SK-MEL-5 (cell line): Measurements from ENCODE around the gene GPR135. TPM values are rescaled to one million over a fixed set of nuclear protein-coding genes. Genes with fewer than 3 reads are reported as not detected.
A peak's percentile ranks its signal among the peaks of the same experiment; 100 is the strongest.

Source experiments
- DNase-seq: peaks from one replicate; pipeline ENCODE4 v3.0.0-alpha.2; 2016; ENCODE audit warnings: low read depth, low spot score
- in situ Hi-C: cut with HindIII; loops from 2 replicates; pipeline ENCODE4 v1.10.0; 2016; ENCODE audit warnings: low sequenced_read_pairs, high pct_unique_total_duplicates, low pct_unique_long_range_greater_than_20kb
- total RNA-seq: library from RNA; depleted of rRNA; stranded (reverse); fragments of >200 nt; shearing (Covaris generic); gene quantifications from 2 replicates; pipeline ENCODE4 v1.2.3, GENCODE V29; 2014; rRNA removed

The GPR135 gene
- total RNA-seq, 1 experiment from 2014 or later = 2.9 TPM

DNA sequence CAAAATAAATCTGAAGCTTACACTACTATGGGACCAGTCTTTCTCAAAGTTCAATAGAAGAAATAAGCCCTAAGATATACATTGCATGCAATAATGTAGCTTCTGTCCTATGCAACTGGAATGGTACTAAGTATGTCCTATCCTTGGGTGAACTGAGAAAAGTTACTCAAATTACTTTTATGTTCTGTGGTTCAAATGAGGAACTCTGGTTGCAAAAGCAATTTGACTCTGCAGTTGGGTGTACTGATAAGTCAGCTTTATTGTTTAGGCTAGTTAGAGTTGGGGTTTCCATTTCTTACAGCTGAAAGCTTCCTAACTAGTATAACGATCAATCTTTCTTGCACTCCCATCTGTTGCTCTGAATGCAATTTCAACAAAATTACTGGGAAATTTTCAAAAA, 29.2 kb downstream of the GPR135 start:
- in situ Hi-C loops = no loop called here
- DNase-seq = no peak

DNA sequence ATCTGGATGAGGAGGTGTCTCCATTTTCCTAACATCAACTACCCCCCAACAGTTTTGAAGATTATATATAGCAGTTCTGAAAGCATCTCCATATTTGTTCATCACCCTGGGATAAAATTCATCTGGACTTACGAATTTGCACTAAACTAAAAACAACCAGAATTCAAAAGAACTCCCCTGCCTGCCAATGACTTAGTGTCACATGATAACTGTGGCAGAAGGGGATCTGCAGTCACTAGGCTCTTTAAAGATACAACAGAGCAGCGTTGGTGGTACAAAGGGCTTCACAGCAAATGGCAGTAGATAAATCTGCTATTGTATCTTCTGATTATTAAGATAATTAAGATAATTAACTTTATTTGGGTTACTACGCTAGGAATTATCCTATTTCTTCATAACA, 30.1 kb downstream of the GPR135 start:
- in situ Hi-C loops = no loop called here
- no peak for DNase-seq

DNA sequence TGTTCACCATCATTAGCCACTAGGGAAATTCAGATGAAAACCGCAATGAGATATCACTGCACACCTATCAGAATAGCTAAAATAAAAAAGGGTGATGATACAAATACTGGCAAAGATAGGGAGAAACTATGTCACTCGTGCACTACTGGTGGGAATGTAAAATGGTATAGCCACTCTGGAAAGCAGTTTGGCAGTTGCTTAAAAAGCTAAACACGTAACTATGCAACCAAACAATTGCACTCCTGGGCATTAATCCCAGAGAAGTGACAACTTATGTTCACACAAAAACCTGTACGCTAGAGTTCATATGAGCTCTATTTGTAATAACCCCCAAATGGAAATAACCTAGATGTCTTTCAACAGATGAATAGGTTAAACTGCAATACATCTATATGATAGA, 35.4 kb downstream of the GPR135 start:
- in situ Hi-C loops = no loop called here
- DNase-seq = no peak

DNA sequence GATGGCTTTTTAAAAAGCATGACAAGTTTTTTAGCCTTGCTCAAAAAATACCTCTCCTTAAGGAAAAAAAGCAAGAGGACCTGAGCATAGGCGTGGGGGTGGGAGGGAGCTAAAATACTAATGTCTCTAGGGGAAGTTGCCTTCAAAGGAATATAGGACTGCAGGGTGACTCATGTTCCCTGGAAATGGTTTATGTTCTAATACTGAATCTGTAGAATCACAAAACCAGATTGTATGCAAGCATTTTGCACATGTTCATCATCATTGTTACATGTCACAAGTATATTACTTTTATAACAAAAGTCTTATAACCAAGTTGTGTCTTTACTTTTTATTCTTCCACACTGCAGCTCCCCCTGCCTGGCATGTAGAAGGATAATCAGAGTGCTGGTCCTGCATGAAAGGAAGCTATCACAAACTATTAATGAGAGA, 36.6 kb downstream of the GPR135 start:
- in situ Hi-C loops = no loop called here
- DNase-seq = no peak

DNA sequence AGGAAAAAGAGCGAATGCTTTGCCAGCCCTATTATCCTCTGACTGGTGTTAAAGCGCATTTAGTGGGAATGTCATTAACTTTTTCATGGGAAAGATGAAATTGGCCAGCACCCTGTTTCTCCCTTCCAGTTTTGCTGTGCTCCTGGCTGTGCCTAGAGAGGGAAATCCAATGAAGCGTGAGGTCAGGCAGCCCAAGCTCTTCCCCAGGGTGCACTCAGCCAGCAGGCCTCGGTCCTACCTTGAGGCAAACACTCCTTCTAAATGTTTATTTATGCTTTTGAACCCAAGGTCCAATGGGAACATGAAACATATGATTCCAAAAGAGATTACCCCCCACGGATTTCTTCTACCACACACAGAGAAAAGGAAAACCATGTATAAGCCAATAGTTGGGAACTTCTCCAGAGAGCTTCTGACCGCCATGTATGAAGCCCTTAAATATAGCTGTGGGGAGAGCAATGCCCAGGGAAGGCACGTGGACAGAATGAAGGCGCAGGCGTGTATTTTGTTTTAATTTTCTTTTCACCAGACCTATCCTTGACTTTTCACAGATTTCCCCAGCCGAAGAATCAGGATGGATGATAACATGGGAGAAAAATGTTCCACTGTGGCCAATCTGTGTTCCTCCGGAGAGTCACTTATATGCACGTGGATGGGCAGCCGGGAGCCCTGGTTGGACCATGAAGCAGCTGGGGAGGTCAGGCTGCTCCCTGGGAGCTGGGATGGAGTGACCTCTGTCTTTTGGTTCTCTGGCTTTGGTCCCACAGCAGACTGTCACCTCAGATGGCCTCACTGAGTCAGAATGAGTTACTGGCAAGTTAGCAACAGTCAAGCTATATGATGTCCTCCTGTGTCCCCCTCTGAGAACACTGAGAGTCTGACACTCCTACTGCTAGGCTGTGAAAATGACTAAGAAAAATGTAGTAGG, 37.3 kb downstream of the GPR135 start:
- no peak for DNase-seq
- in situ Hi-C loops = no loop called here

DNA sequence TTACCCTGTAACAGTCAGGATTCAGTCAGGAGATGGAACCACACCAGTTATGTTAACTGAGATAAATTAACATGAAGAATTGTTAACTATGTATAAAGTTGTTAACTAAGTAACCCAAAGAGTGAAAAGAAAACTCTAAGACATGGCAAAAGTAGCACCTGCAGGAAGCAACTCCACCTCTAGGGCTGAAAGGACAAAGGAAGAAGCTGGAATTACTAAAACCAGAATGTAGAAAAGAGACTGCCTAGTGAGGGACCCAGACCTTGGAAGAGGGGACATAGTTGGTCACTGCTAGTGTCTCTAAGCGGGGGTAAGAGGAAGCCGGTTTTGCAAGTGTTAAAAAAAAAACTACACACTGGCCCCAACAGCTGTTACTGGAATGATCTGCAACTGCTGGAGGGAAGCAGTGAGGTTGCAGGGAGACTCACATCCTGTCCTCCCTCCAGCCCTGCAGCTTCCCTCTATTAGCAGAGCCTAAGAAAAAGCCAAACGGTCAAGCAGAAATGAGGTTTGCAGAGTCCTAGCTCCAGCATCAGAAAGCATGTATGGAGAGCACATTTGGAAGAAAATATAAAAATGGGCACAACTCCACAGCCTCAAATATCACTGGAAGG, 39.8 kb downstream of the GPR135 start:
- in situ Hi-C loops = no loop called here
- no peak for DNase-seq

DNA sequence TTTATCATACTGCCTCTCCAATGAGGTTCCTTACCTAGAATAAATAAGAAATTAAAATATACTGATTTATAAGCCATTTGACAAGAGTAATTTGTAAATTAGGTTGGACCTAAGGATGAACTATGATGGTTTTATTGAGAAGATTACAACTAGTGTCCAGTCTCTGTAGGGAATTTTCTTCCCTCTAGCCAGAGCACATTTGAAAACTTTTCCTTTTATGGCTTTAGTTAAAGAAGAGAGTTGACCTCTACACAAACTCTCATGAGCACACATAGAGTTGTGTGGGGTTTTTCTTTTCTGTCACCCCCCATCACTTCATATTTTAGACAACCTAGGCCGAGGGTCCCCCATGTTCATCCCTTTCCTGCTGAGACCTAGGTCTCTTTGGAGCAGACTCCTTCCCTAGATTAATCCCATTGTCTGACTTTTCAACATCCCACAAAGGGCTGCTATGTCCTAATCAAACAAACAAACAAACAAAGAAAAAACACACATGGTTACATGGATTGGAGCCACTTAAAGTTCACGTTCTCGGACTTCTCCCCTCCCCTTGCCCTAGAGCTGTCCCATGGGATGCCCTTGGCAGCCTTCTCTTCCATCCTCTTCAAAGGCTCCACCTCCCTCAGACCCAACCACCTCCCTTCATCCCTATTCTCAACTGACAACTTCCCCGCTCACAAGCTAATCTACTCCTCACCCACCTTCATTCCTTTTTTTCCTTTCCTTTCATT, 40.7 kb downstream of the GPR135 start:
- in situ Hi-C loops = no loop called here
- DNase-seq = no peak

DNA sequence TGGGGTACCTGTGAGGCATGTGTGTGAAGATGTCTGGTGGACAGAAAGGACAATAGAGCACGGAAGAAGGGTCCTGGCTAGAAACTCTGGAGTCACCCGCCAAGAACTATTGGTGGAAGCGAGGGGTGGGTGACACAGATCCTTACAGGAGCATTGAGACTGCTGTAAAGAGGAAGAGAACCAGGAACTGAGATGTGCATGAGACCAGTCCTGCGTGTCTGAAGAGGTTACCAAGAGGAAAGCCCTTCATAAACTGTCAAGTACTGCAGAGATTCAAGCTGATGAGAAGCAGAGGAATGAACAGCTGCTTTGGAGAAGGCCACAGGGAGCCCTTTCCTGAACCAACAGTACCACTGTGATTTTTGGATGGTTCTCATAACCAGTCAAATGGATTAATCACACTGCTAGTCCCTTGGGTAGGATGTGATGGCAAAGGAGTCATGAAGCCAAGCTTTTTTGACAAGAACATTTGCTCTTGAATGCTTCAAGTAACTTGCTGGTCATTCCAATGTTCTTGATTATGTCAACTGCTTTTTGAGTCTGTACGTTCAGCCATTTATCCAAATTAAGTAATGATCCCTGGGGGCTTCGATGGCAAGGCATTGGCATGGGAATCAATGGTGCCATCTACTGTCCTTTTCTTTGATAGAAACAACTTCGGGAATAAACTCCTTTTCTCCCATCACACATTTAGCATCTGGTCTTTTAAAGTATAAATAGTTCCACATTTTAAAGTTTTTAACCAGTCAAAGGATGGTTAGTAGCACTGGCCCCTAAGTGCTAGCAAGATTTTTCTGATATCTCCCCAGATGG, 42.9 kb downstream of the GPR135 start:
- in situ Hi-C loops = no loop called here
- DNase-seq = peak; percentile 32

DNA sequence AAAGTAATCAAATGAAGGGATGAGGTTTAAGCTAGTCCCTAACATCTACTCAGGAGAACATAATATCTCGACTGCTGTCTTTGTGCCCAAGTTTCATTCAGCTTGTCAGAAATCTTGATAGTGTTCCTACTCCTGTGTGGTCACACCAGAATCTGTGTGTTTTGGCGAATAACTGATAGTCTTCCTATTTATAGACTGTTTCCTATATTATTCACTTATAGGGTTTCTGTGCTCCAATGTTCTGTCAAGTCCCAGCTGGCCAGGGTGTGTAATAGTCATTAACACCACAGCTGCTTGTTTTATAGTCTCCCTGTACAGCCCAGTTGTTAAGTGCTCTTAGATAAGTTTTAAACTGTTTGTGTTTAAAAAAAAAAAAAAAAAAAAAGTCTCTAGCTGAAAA, 45.9 kb downstream of the GPR135 start:
- DNase-seq = no peak
- in situ Hi-C loops = no loop called here

DNA sequence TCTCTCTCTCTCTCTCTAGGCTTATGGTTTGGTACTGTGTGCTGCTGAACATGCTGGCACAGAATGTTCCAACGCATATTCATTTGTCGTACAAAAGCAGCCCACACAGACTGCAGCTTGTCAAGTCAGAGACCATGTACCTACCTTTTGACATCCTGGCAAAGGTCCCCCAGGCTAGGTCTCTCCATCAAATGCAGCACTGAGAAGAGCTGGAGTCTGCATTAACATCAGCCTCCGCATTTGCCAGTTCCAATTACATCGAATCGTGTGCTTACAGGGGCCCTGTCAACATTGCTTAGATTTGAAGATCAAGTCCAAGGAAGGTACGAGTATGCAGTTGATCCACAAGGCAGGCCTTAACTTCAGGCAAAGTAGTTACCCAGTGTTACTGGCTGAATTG, 47.9 kb downstream of the GPR135 start:
- in situ Hi-C loops = no loop called here
- no peak for DNase-seq

DNA sequence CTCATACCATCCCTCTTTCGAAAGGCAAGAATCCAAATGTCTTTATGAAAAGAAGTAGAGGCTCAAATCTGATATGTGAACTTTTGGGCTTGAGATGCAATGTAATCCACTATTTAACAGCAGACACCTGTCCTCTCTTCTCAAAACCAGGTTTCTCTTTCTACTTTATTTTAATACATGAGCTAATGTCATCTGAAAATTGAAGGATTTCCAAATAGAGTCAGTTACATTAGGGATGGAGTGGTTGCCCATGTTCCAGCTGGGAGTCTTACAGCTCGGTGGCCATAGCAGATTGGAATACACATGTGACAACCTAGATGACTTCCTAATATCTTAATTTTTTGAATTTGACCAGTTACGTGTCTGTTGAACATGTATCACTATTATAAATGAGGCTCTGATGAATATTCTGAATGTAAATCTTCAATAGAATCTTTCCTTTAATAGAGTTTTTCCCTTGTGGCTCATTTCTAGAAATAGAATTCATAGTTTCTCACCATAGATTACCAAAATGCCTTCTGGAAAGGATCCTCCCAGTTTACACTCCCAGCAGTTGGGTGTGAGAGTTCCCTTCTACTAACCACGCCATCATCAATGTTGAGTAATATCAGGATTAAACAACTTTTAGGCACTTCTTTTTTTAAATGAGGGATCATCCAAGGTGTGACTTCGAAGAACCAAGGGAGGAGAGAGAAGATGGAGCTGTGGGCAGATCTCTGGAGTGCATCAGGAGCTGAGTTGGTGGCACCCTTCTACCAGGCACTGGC, 49.2 kb downstream of the GPR135 start:
- DNase-seq = no peak
- in situ Hi-C loops = no loop called here

Other genes starting within 250 kb of the GPR135 start
- gene L3HYPDH, start 19.0 kb upstream of the GPR135 start, total RNA-seq = 22.0 and 23.2 TPM in 2 replicates
- gene JKAMP, start 19.1 kb upstream of the GPR135 start, total RNA-seq = 102 and 104 TPM in 2 replicates
- gene CCDC175, start 111.4 kb upstream of the GPR135 start, total RNA-seq = not detected in 2 replicates